Keratinocyte (primary cell): Measurements from ENCODE around the gene TEX28. TPM values are rescaled to one million over a fixed set of nuclear protein-coding genes. Genes with fewer than 3 reads are reported as not detected.
A peak's percentile ranks its signal among the peaks of the same experiment; 100 is the strongest.

ENCODE experiments used
- DNase-seq: peaks from one replicate; pipeline ENCODE4 v3.0.0-alpha.2; 2011; ENCODE audit warnings: low read depth, missing footprints, low spot score
- FAIRE-seq: peaks from 2 replicates; lab custom pipeline; 2011; peaks lifted over from hg19 to GRCh38; lab: Jason Lieb, UNC
- H2AFZ ChIP-seq: 2 replicates; pipeline ENCODE4 v1.6.0; 2012; ENCODE audit warnings: low read length, control low read depth, inconsistent platforms; ENCODE audit not compliant: control insufficient read depth
- H3K27ac ChIP-seq: 2 replicates; pipeline ENCODE4 v1.5.1; 2011; ENCODE audit warnings: low read length; ENCODE audit not compliant: control insufficient read depth, insufficient read depth
- H3K27me3 ChIP-seq: 3 replicates; pipeline ENCODE4 v1.6.0; 2011; ENCODE audit warnings: low read length; ENCODE audit not compliant: control insufficient read depth, insufficient read depth; ENCODE audit errors: extremely low read depth
- H3K36me3 ChIP-seq, 2 experiments: 2 replicates in 1 of 2; 3 replicates in 1 of 2; pipeline ENCODE4 v1.5.1; 2011; ENCODE audit warnings: low read length in 2 of 2, mild to moderate bottlenecking in 1 of 2; ENCODE audit not compliant: control insufficient read depth in 2 of 2, insufficient read depth in 2 of 2; ENCODE audit errors: extremely low read depth in 1 of 2
- H3K4me1 ChIP-seq: 3 replicates; pipeline ENCODE4 v1.5.1; 2011; ENCODE audit warnings: low read length; ENCODE audit not compliant: control insufficient read depth, insufficient read depth; ENCODE audit errors: extremely low read depth
- H3K4me2 ChIP-seq: 3 replicates; pipeline ENCODE4 v1.6.0; 2011; ENCODE audit warnings: low read depth, low read length; ENCODE audit not compliant: control insufficient read depth, insufficient read depth; ENCODE audit errors: extremely low read depth
- H3K4me3 ChIP-seq, 3 experiments: fragments of 200-600 bp in 1 of 3; sonication (generic) in 1 of 3; 2 replicates in 2 of 3; 3 replicates in 1 of 3; pipeline ENCODE4 v1.5.1; 2011 to 2016; ENCODE audit warnings: low read length in 3 of 3, mild to moderate bottlenecking in 3 of 3, control low read depth in 2 of 3, inconsistent platforms in 1 of 3, low read depth in 1 of 3, mixed read lengths in 1 of 3, mixed run types in 1 of 3, moderate library complexity in 1 of 3; ENCODE audit not compliant: control insufficient read depth in 2 of 3, insufficient read depth in 2 of 3; ENCODE audit errors: extremely low read depth in 1 of 3
- H3K79me2 ChIP-seq: 2 replicates; pipeline ENCODE4 v1.6.0; 2012; ENCODE audit warnings: low read length; ENCODE audit not compliant: control insufficient read depth, insufficient read depth
- H3K9ac ChIP-seq: 3 replicates; pipeline ENCODE4 v1.6.0; 2011; ENCODE audit warnings: low read length; ENCODE audit not compliant: control insufficient read depth, insufficient read depth; ENCODE audit errors: extremely low read depth
- H3K9me1 ChIP-seq: 3 replicates; pipeline ENCODE4 v1.6.0; 2011; ENCODE audit warnings: low read length; ENCODE audit not compliant: control insufficient read depth, insufficient read depth; ENCODE audit errors: extremely low read depth
- H3K9me3 ChIP-seq: 2 replicates; pipeline ENCODE4 v1.5.1; 2012; ENCODE audit warnings: low read depth, low read length; ENCODE audit not compliant: control insufficient read depth
- H4K20me1 ChIP-seq: 3 replicates; pipeline ENCODE4 v1.6.0; 2011; ENCODE audit warnings: low read length; ENCODE audit not compliant: control insufficient read depth, insufficient read depth; ENCODE audit errors: extremely low read depth
- EZH2 ChIP-seq: IDR thresholded peaks from one replicate; pipeline ENCODE4 v1.6.1; 2012; ENCODE audit warnings: inconsistent platforms, mild to moderate bottlenecking, low read length, moderate library complexity
- dilution Hi-C: fragments of 300-500 bp; cut with MboI; formaldehyde crosslinking; loops from one replicate; pipeline ENCODE4 v1.7.0; 2020; ENCODE audit warnings: low sequenced_read_pairs; ENCODE audit not compliant: extremely low pct_ligation_motif_present
- polyA plus RNA-seq, 5 experiments: library from polyadenylated mRNA; depleted of rRNA in 3 of 5; stranded (reverse) in 3 of 5; stranded (forward) in 1 of 5; unstranded in 1 of 5; fragments of >200 nt; gene quantifications; 1 replicate in 1 of 5; 2 replicates in 3 of 5; 3 replicates in 1 of 5; pipeline versions ENCODE4 v1.2.1 to v1.2.3, GENCODE V29; 2011 to 2012; ENCODE audit warnings: missing spikeins in 2 of 5, low read depth in 1 of 5, low replicate concordance in 1 of 5
- TF ChIP-seq, protein P1 (sequence below), 3 experiments: IDR thresholded peaks in 1 of 3; conservative IDR thresholded peaks in 1 of 3; optimal IDR thresholded peaks in 1 of 3; 2 replicates in 2 of 3; 3 replicates in 1 of 3; pipeline versions ENCODE3 to v1.5.1; 2011; ENCODE audit warnings: low read length in 3 of 3, mild to moderate bottlenecking in 3 of 3, moderate library complexity in 2 of 3, control low read depth in 1 of 3, inconsistent platforms in 1 of 3; ENCODE audit not compliant: insufficient read depth in 2 of 3; ENCODE audit errors: extremely low read depth in 1 of 3

The TEX28 gene
- polyA plus RNA-seq, 1 donor (not counting 4 experiments of a cell fraction or from before 2014, with no cell fraction given): not detected

DNA sequence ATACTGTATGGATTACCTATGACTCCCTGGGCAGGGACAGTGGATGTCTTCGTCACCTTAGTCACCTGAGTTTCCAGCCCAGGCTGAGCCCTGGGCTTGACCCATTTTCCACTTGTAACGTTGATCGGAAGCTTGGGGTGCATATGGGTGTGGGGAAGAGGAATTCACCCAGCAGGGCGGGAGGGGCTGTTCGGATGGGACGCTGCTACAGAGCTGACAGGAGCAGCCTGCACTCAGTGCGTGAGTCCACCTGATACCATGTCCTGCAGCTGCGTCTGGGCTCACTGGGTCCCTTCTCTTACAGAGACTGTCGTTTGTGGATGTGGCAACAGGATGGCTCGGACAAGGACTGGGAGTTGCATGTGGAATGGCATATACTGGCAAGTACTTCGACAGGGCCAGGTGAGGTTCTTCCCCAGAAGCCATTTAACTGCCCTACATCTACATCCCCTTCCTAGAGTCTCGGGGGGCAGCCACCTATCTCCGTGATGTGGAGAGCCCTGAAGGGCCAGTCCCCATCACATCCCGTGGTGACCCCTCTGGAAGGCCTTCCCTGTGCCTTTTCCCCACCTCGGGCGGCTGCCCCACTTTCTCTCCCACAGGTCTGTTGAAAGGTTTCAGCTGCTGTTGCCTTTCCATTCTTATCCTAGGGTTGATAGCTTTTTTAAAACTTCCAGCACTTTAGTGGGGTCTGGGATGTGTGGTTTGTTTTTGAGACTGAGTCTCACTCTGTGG is 14.3 kb upstream of the TEX28 start:
- peaks cover 1% of the 10 kb centered on the region for H3K9me3 ChIP-seq
- H3K79me2 ChIP-seq: no peaks in the 10 kb centered on the region
- dilution Hi-C loops: no loop called here
- no peak overlapping the region for H3K4me2 ChIP-seq
- H3K4me3 ChIP-seq: no peak overlapping the region
- H4K20me1 ChIP-seq: no peaks in the 10 kb centered on the region
- no peaks in the 10 kb centered on the region for H3K4me1 ChIP-seq
- no peaks in the 10 kb centered on the region for H3K9me1 ChIP-seq
- no peaks in the 10 kb centered on the region for H3K27me3 ChIP-seq
- DNase-seq (no peak), FAIRE-seq (no peak)
- H2AFZ ChIP-seq: no peak overlapping the region
- no peak overlapping the region for H3K9ac ChIP-seq
- TF ChIP-seq, protein P1, sequence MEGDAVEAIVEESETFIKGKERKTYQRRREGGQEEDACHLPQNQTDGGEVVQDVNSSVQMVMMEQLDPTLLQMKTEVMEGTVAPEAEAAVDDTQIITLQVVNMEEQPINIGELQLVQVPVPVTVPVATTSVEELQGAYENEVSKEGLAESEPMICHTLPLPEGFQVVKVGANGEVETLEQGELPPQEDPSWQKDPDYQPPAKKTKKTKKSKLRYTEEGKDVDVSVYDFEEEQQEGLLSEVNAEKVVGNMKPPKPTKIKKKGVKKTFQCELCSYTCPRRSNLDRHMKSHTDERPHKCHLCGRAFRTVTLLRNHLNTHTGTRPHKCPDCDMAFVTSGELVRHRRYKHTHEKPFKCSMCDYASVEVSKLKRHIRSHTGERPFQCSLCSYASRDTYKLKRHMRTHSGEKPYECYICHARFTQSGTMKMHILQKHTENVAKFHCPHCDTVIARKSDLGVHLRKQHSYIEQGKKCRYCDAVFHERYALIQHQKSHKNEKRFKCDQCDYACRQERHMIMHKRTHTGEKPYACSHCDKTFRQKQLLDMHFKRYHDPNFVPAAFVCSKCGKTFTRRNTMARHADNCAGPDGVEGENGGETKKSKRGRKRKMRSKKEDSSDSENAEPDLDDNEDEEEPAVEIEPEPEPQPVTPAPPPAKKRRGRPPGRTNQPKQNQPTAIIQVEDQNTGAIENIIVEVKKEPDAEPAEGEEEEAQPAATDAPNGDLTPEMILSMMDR (optimal IDR thresholded peaks at IDR 0.05 in 1 of 3, IDR thresholded peaks at IDR 0.05 in 1 of 3, conservative IDR thresholded peaks at IDR 0.05 in 1 of 3; ENCODE audit: extremely low read depth in 1 of 3, insufficient read depth in 2 of 3, low read length in 3 of 3): no peak
- TF ChIP-seq EZH2: no peak
- H3K27ac ChIP-seq: no peak overlapping the region
- no peaks in the 10 kb centered on the region for H3K36me3 ChIP-seq

DNA sequence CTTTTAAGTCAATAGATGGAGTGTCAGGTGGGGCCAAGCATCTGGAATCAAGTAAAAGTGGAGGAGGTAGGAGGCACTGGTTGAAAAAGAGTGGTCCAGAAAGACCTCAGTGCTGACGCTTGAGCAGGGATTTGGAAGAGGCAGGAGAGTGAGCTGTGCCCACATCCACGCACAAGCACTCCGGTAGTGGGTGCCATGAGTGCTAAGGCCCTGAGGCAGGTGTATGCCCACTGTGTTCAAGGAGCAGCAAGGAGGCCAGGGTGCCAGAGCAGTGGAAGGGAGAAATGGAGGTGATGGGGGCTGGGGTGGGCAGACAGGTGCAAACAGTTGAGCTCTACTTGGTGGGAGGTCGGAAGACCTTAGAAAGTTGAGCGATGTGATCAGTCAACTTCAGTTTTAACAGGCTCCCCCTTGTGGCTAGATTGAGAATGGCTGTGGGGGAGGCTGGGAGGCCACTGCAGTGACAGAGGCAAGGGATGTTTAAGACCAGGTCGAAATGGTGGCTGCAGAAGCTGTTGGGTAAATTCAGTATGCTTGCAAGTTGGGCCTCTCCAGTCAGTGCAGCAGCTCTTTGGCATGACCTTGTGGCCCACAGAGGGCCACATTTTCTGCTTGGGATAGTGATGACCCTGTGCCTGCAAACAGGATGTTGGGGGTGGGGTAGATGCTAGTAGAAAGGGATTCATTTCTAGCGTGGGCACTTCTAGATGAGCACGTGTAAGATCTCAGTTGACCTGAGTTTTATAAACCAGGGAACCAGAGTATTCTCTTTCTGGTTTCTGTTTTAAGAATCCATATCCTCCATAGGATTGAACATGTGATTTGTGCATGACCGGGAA is 13.4 kb upstream of the TEX28 start:
- TF ChIP-seq, protein P1 (optimal IDR thresholded peaks at IDR 0.05 in 1 of 3, IDR thresholded peaks at IDR 0.05 in 1 of 3, conservative IDR thresholded peaks at IDR 0.05 in 1 of 3; ENCODE audit: extremely low read depth in 1 of 3, insufficient read depth in 2 of 3, low read length in 3 of 3): peak; percentile 68 to 80 (median 73)
- no peak for TF ChIP-seq EZH2

More for the DNA sequence above, 13.4 kb upstream of the TEX28 start:
- Histone ChIP-seq H3K9me3 (peaks cover 1% of the 10 kb centered on the region), H3K4me1 (no peaks in the 10 kb centered on the region), H3K9ac (no peak overlapping the region), H3K4me3 (no peak overlapping the region), H2AFZ (no peak overlapping the region), H3K36me3 (no peaks in the 10 kb centered on the region), H3K9me1 (no peaks in the 10 kb centered on the region), H3K4me2 (no peak overlapping the region), H3K79me2 (no peaks in the 10 kb centered on the region), H3K27ac (no peak overlapping the region), H3K27me3 (no peaks in the 10 kb centered on the region), H4K20me1 (no peaks in the 10 kb centered on the region)
- dilution Hi-C loops: no loop called here
- DNase-seq (no peak), FAIRE-seq (no peak)
